SK-N-SH (cell line): ENCODE results near the gene ADAMTS6.

Experiments used
- CTCF ChIP-seq: fragments of 200-600 bp; sonication (generic); IDR thresholded peaks from 2 replicates; pipeline ENCODE4 v1.6.1; 2017; ENCODE audit warnings: antibody characterized with exemption, mild to moderate bottlenecking, moderate library complexity
- MAX ChIP-seq: IDR thresholded peaks from 2 replicates; pipeline ENCODE4 v1.4.0; 2012; ENCODE audit warnings: low read depth
- REST ChIP-seq: IDR thresholded peaks from 2 replicates; pipeline ENCODE4 v1.6.1; 2012; ENCODE audit warnings: mild to moderate bottlenecking, low read depth, low read length, moderate library complexity
- TAF1 ChIP-seq: IDR thresholded peaks from 2 replicates; pipeline ENCODE4 v1.6.1; 2012; ENCODE audit warnings: low read depth, mild to moderate bottlenecking, low read length, moderate library complexity, borderline replicate concordance

GRCh38 chr5:65150599-65151304 is 331.0 kb downstream of the ADAMTS6 start:
- TF ChIP-seq CTCF (no peak), REST (no peak), TAF1 (no peak), MAX (no peak)
